PC-9 (cell line): ENCODE data around the gene KAT6B. TPM values are rescaled to one million over a fixed set of nuclear protein-coding genes. Genes with fewer than 3 reads are reported as not detected.

Source experiments
- BruUV-seq: library from RNA; stranded (reverse); fragments of 400-500 nt; replicated peaks from 2 replicates; lab custom pipeline; 2021; lab: Mats Ljungman, UMichigan
- CTCF ChIA-PET: fragments of 300-600 bp; sonication (Branson Sonifier 250); formaldehyde crosslinking; loops from one replicate; lab custom pipeline; 2022; ENCODE audit warnings: antibody characterized with exemption; lab: Charles Lee
- POLR2A ChIA-PET: fragments of 300-600 bp; sonication (Branson Sonifier 250); formaldehyde crosslinking; loops from one replicate; lab custom pipeline; 2022; ENCODE audit warnings: antibody characterized with exemption; ENCODE audit not compliant: unreplicated experiment; lab: Charles Lee
- DNase-seq, 2 experiments: peaks; one replicate each; pipeline versions ENCODE4 v3.0.0 to v3.0.0-alpha.2; 2015 to 2022; ENCODE audit warnings: mixed read lengths in 1 of 2
- H2AFZ ChIP-seq: fragments of 200-600 bp; sonication (generic); 2 replicates; pipeline ENCODE4 v1.8.1; 2017; ENCODE audit warnings: antibody characterized with exemption
- H3F3A ChIP-seq: fragments of 200-600 bp; sonication (generic); 2 replicates; pipeline ENCODE4 v1.8.1; 2017; ENCODE audit warnings: antibody characterized with exemption, mild to moderate bottlenecking, low read depth; ENCODE audit not compliant: insufficient read depth
- H3K27ac ChIP-seq: fragments of 200-600 bp; sonication (generic); 2 replicates; pipeline ENCODE4 v1.6.1; 2016; ENCODE audit warnings: mixed run types
- H3K27me3 ChIP-seq: fragments of 200-600 bp; sonication (generic); 2 replicates; pipeline ENCODE4 v1.6.1; 2016; ENCODE audit warnings: low read depth, mixed run types; ENCODE audit not compliant: insufficient read depth
- H3K36me3 ChIP-seq: fragments of 200-600 bp; sonication (generic); 2 replicates; pipeline ENCODE4 v1.6.1; 2016; ENCODE audit warnings: low read depth, mixed run types
- H3K4me1 ChIP-seq: fragments of 200-600 bp; sonication (generic); replicated peaks from 2 replicates; pipeline ENCODE4 v1.6.1; 2016; ENCODE audit warnings: mixed run types; ENCODE audit not compliant: insufficient read depth
- H3K4me2 ChIP-seq: fragments of 200-600 bp; sonication (generic); 2 replicates; pipeline ENCODE4 v1.6.1; 2017; ENCODE audit warnings: mixed run types
- H3K4me3 ChIP-seq: fragments of 200-600 bp; sonication (generic); 2 replicates; pipeline ENCODE4 v1.6.1; 2016; ENCODE audit warnings: mixed run types
- H3K79me2 ChIP-seq: fragments of 200-600 bp; sonication (generic); 2 replicates; pipeline ENCODE4 v1.6.1; 2017; ENCODE audit warnings: low read depth, mixed run types
- H3K9me2 ChIP-seq: fragments of 200-600 bp; sonication (generic); 2 replicates; pipeline ENCODE4 v1.8.1; 2017; ENCODE audit warnings: mild to moderate bottlenecking; ENCODE audit not compliant: insufficient read depth
- H3K9me3 ChIP-seq: fragments of 200-600 bp; sonication (generic); 2 replicates; pipeline ENCODE4 v1.8.1; 2016; ENCODE audit warnings: low read depth; ENCODE audit not compliant: insufficient read depth
- H4K20me1 ChIP-seq: fragments of 200-600 bp; sonication (generic); 2 replicates; pipeline ENCODE4 v1.8.1; 2017; ENCODE audit not compliant: insufficient read depth
- CTCF ChIP-seq: fragments of 200-600 bp; sonication (generic); conservative IDR thresholded peaks from 2 replicates; pipeline ENCODE4 v1.6.1; 2017; ENCODE audit warnings: mixed run types, antibody characterized with exemption, mild to moderate bottlenecking, moderate library complexity
- EZH2 ChIP-seq: fragments of 200-600 bp; sonication (generic); IDR thresholded peaks from 2 replicates; pipeline ENCODE4 v1.8.0; 2017; ENCODE audit warnings: antibody characterized with exemption, low read depth
- intact Hi-C: fragments of 100-400 bp; cut with micrococcal nuclease; formaldehyde crosslinking; loops from one replicate; pipeline ENCODE4 v1.10.0; 2022; ENCODE audit not compliant: unreplicated experiment
- total RNA-seq: library from RNA; stranded (reverse); gene quantifications from 2 replicates; pipeline ENCODE4 v1.2.3, GENCODE V29; 2021

Gene KAT6B
- total RNA-seq, 1 experiment from 2014 or later: 30.9 TPM

DNA sequence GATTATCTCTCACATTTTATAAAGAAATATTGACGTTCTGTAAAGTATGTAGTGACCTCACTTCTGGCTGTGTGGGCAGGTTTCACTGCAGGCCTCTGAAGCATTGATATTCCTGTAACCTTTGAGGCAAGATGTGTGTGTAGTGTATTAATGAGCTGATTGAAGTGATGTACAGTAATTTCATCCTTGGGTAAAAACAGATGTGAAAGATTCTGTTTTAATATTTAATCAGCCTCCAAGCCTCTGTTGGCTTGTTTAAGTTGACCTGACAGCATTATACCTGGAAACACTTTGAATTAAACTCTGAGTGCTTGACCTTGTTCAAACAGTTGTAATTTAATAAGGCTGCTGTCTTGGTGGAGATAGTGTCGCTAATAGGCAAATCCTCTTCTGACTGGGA lies 74.9 kb downstream of the KAT6B start:
- Histone ChIP-seq H3K9me3 (no peaks in the 10 kb centered on the region), H3K9me2 (no peaks in the 10 kb centered on the region), H3K36me3 (no peaks in the 10 kb centered on the region), H4K20me1 (no peaks in the 10 kb centered on the region), H3K4me2 (no peak overlapping the region), H3K27me3 (no peaks in the 10 kb centered on the region), H3K27ac (no peak overlapping the region), H3K4me3 (no peak overlapping the region), H3K4me1 (peaks cover 9% of the 10 kb centered on the region), H3F3A (no peaks in the 10 kb centered on the region), H2AFZ (no peak overlapping the region), H3K79me2 (peaks cover 9% of the 10 kb centered on the region; the same call in 1 of the 2 replicates)
- TF ChIP-seq EZH2 (no peak), CTCF (no peak)
- CTCF ChIA-PET: no interaction called here
- BruUV-seq: no TSS peak
- DNase-seq: no peak
- intact Hi-C loops: no loop called here
- POLR2A ChIA-PET: no interaction called here

GRCh38 chr10:74901867-74902450 lies 75.6 kb downstream of the KAT6B start:
- Histone ChIP-seq H3F3A (no peaks in the 10 kb centered on the region), H3K9me2 (no peaks in the 10 kb centered on the region), H3K4me3 (no peak overlapping the region), H3K27me3 (no peaks in the 10 kb centered on the region), H3K79me2 (peaks cover 9% of the 10 kb centered on the region; the same call in 1 of the 2 replicates), H2AFZ (no peak overlapping the region), H4K20me1 (no peaks in the 10 kb centered on the region), H3K4me1 (peaks cover 9% of the 10 kb centered on the region), H3K9me3 (no peaks in the 10 kb centered on the region), H3K27ac (no peak overlapping the region), H3K36me3 (no peaks in the 10 kb centered on the region), H3K4me2 (no peak overlapping the region)
- no TSS peak for BruUV-seq
- DNase-seq: no peak
- no peak for TF ChIP-seq EZH2
- TF ChIP-seq CTCF: no peak
- ChIA-PET POLR2A (no interaction called here), CTCF (interaction anchor here (0.7 kb wide), 1 partner anchor 733 kb away, joined by 4 read pairs; no protein-coding TSS in a partner anchor)
- intact Hi-C loops: no loop called here

DNA sequence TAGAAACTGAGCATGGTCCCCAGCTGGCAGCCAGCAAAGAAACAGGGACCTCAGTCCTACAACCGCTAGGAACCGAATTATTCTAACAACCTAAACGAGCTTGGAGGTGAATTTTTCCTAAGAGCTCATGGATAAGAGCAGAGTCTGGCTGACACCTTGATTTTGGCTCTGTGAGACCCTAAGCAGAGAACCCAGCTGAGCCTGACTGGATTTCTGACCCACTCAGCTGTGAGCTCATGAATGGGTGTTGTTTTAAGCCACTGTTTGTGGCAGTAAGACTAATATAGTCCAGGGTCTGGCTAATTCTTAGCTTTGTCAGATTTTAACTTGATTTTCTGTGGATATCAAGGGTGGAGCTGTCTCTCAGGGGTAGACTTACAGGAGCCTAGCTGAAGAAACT lies 77.1 kb downstream of the KAT6B start:
- no TSS peak for BruUV-seq
- Histone ChIP-seq H4K20me1 (no peaks in the 10 kb centered on the region), H3K27me3 (no peaks in the 10 kb centered on the region), H3K36me3 (no peaks in the 10 kb centered on the region), H3K4me2 (no peak overlapping the region), H3K4me1 (no peaks in the 10 kb centered on the region), H2AFZ (no peak overlapping the region), H3K9me2 (no peaks in the 10 kb centered on the region), H3K9me3 (no peaks in the 10 kb centered on the region), H3K27ac (no peak overlapping the region), H3K79me2 (peaks cover 7% of the 10 kb centered on the region; the same call in 1 of the 2 replicates), H3F3A (no peaks in the 10 kb centered on the region), H3K4me3 (no peak overlapping the region)
- ChIA-PET POLR2A (no interaction called here), CTCF (no interaction called here)
- DNase-seq: no peak
- intact Hi-C loops: no loop called here
- no peak for TF ChIP-seq CTCF
- TF ChIP-seq EZH2: no peak
